ENCODE measurements around the gene FIG4. TPM values are rescaled to one million over a fixed set of nuclear protein-coding genes. Genes with fewer than 3 reads are reported as not detected.
"Not testable (repeated sequence)": the region's sequence is repeated elsewhere in the genome, so short reads cannot be mapped to it uniquely, and the experiment has no call there.

FIG4 gene
- polyA plus RNA-seq, 1 of the 3 experiments (the other 2 are of a cell fraction), result 6.8 TPM

GRCh38 chr6:109824105-109824504, 133.0 kb downstream of the FIG4 start:
- H3K4me3 ChIP-seq (ENCODE audit: low read depth in 2 of 2, low read length in 1 of 2), result no peak overlapping the region
- H4K20me1 ChIP-seq (ENCODE audit: insufficient read depth), result no peaks in the 10 kb centered on the region
- H3K9me3 ChIP-seq, result no peaks in the 10 kb centered on the region
- ChIA-PET POLR2A (no interaction called here), CTCF (interaction anchor here (1.8 kb wide), 1 partner anchor 216 kb away, joined by 5 read pairs; no protein-coding TSS in a partner anchor)
- H3K9ac ChIP-seq, result no peak overlapping the region
- H3K36me3 ChIP-seq (replicated peaks in 1 of 2; ENCODE audit: control insufficient read depth in 1 of 2, insufficient read depth in 2 of 2, low read length in 1 of 2), result peaks cover 5 to 6% of the 10 kb centered on the region in 2 experiments
- no peak overlapping the region for H2AFZ ChIP-seq (ENCODE audit: low read depth)
- H3K4me2 ChIP-seq, result no peak overlapping the region
- no peaks in the 10 kb centered on the region for H3K79me2 ChIP-seq (ENCODE audit: insufficient read depth)
- H3K4me1 ChIP-seq (ENCODE audit: control insufficient read depth in 1 of 2, insufficient read depth in 2 of 2, low read depth in 1 of 2, low read length in 1 of 2), result no peaks in the 10 kb centered on the region
- no peak overlapping the region for H3K27ac ChIP-seq (ENCODE audit: low read depth in 2 of 2, low read length in 1 of 2)
- no peaks in the 10 kb centered on the region for H3F3A ChIP-seq (replicated peaks; ENCODE audit: insufficient read depth)
- 86% methylated on average over 6 of the region's 6 CpGs for WGBS (ENCODE audit: low lambda C conversion rate)
- H3K27me3 ChIP-seq (ENCODE audit: insufficient read depth), result no peaks in the 10 kb centered on the region
- DNase-seq, result no peak
- no peaks in the 10 kb centered on the region for H3K9me2 ChIP-seq
- no peak for TF ChIP-seq SMC3 (IDR thresholded peaks at IDR 0.05; ENCODE audit: low read depth, low read length)

- no peaks in the 10 kb centered on the region for H3K4me1 ChIP-seq (ENCODE audit: control insufficient read depth in 1 of 2, insufficient read depth in 2 of 2, low read depth in 1 of 2, low read length in 1 of 2)
- H3F3A ChIP-seq (replicated peaks; ENCODE audit: insufficient read depth), result no peaks in the 10 kb centered on the region
- no peak overlapping the region for H3K9ac ChIP-seq
- WGBS (ENCODE audit: low lambda C conversion rate), result 89% methylated on average over 2 of the region's 2 CpGs
- ChIA-PET POLR2A (no interaction called here), CTCF (no interaction called here)
- no peaks in the 10 kb centered on the region for H4K20me1 ChIP-seq (ENCODE audit: insufficient read depth)
- no peak overlapping the region for H3K4me2 ChIP-seq
- H3K9me2 ChIP-seq, result no peaks in the 10 kb centered on the region
- no peak overlapping the region for H3K27ac ChIP-seq (ENCODE audit: low read depth in 2 of 2, low read length in 1 of 2)
- H3K4me3 ChIP-seq (ENCODE audit: low read depth in 2 of 2, low read length in 1 of 2), result no peak overlapping the region
- no peaks in the 10 kb centered on the region for H3K9me3 ChIP-seq
- DNase-seq, result no peak
- no peaks in the 10 kb centered on the region for H3K27me3 ChIP-seq (ENCODE audit: insufficient read depth)
- H3K79me2 ChIP-seq (ENCODE audit: insufficient read depth), result no peaks in the 10 kb centered on the region
- no peak overlapping the region for H2AFZ ChIP-seq (ENCODE audit: low read depth)
- TF ChIP-seq TAF1 (IDR thresholded peaks at IDR 0.05; ENCODE audit: borderline replicate concordance, low read depth, low read length), result no peak
- TF ChIP-seq JUND (IDR thresholded peaks at IDR 0.05), result no peak
- TF ChIP-seq NFIC (IDR thresholded peaks at IDR 0.05; ENCODE audit: borderline replicate concordance), result no peak
- no peak for TF ChIP-seq GABPA (IDR thresholded peaks at IDR 0.05; ENCODE audit: low read depth)
- TF ChIP-seq PBX3 (IDR thresholded peaks at IDR 0.05), result no peak
- no peak for TF ChIP-seq POLR2AphosphoS5 (IDR thresholded peaks at IDR 0.05; ENCODE audit: low read depth, low read length)
- no peak for TF ChIP-seq USF2 (IDR thresholded peaks at IDR 0.05; ENCODE audit: borderline replicate concordance, low read depth, low read length)
- no peak for TF ChIP-seq ELF1 (IDR thresholded peaks at IDR 0.05)
- no peak for TF ChIP-seq RFX5 (IDR thresholded peaks at IDR 0.05; ENCODE audit: low read length)
- TF ChIP-seq SIN3A (IDR thresholded peaks at IDR 0.05; ENCODE audit: borderline replicate concordance, low read depth, low read length), result no peak
- TF ChIP-seq USF1 (IDR thresholded peaks at IDR 0.05; ENCODE audit: borderline replicate concordance, low read depth), result no peak
- no peak for TF ChIP-seq EP300 (IDR thresholded peaks at IDR 0.05; ENCODE audit: borderline replicate concordance in 1 of 2, low read depth in 1 of 2, low read length in 1 of 2)
- no peak for TF ChIP-seq FOXM1 (IDR thresholded peaks at IDR 0.05; ENCODE audit: low read depth)
- peaks cover 5 to 6% of the 10 kb centered on the region in 2 experiments for H3K36me3 ChIP-seq (replicated peaks in 1 of 2; ENCODE audit: control insufficient read depth in 1 of 2, insufficient read depth in 2 of 2, low read length in 1 of 2)
These were observed 135.5 kb downstream of the FIG4 start for GRCh38 chr6:109826551-109826950.

- POLR2A ChIA-PET; H3K9ac ChIP-seq; H3F3A ChIP-seq (replicated peaks; ENCODE audit: insufficient read depth); CTCF ChIA-PET; H3K36me3 ChIP-seq (replicated peaks in 1 of 2; ENCODE audit: control insufficient read depth in 1 of 2, insufficient read depth in 2 of 2, low read length in 1 of 2); H3K4me1 ChIP-seq (ENCODE audit: control insufficient read depth in 1 of 2, insufficient read depth in 2 of 2, low read depth in 1 of 2, low read length in 1 of 2); H3K27ac ChIP-seq (ENCODE audit: low read depth in 2 of 2, low read length in 1 of 2); H3K9me2 ChIP-seq; H2AFZ ChIP-seq (ENCODE audit: low read depth); H3K9me3 ChIP-seq; H3K27me3 ChIP-seq (ENCODE audit: insufficient read depth); DNase-seq; H3K79me2 ChIP-seq (ENCODE audit: insufficient read depth); H3K4me2 ChIP-seq; H3K4me3 ChIP-seq (ENCODE audit: low read depth in 2 of 2, low read length in 1 of 2); H4K20me1 ChIP-seq (ENCODE audit: insufficient read depth): not testable (repeated sequence)
These were observed 140.3 kb downstream of the FIG4 start for GRCh38 chr6:109831352-109831751.
